CD4-positive, alpha-beta T cell treated with Interferon alpha-2 for 1 hour (primary cell): ENCODE measurements around the gene CCDC85A.

ENCODE experiments used
- DNase-seq, 2 donors: peaks; one replicate each; pipeline ENCODE4 v3.0.0-alpha.2; 2020 to 2022

The CCDC85A gene

DNA sequence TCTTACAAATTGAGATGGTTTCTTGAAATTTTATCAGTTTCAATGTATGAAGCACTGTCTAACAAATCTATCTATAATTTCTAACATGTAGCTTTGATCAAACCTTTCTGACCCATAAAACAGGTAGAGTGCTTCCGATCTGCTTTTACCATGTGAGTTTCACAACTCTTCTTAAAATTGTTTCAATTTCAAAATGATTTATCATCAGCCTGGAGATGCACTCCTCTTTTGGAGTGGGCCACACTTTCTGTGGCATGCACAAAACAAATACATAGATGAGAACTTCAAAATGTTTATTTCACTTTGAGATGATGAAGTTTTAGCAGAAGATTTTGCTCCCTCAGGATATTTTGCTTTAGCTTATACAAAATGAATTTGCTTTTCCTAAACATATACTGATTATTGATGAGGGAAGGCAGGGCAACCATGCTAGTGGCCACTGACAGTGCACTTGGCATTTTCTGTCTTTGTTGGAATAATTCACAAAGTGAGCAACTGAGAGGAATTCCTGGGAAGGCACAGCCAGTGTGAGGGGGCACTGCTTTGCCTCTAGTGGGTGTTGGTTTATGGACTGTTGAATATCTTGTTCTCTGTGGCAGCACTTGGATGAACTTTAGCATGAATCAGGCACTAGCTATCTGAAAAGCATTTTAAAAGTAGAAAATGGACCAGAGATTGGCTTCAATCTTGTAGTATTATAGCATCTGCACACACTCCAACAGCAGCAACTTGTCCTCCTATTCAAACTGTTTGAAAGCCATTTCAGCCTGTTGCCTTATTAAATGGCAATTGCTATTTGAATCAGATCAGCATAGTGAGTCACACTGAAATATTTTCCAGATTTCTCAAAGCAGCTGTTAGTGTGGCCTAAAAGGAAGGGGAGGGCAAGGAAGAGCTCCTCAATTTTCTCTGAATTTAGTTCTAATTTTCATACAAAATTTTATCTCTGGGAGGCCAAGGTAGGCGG lies 193.2 kb downstream of the CCDC85A start:
- DNase-seq, result no peak

DNA sequence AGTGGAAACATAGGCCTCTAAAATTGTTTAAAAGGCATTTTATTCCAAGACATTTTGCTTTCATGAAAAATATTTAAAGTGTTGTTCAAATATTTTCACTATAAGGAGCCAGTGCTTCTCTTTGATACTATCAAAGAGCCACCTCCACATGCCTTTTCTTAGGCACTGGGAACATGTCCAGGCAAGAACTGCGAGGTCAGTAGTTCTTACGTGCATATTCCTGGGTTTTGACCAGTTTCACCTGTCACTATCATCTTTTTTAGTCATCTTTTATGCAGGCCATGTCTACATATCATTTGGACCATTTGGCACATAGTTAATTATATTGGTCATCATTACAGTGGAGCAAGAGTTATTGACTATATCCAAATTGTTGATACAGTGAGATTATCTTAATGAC lies 195.3 kb downstream of the CCDC85A start:
- no peak for DNase-seq

DNA sequence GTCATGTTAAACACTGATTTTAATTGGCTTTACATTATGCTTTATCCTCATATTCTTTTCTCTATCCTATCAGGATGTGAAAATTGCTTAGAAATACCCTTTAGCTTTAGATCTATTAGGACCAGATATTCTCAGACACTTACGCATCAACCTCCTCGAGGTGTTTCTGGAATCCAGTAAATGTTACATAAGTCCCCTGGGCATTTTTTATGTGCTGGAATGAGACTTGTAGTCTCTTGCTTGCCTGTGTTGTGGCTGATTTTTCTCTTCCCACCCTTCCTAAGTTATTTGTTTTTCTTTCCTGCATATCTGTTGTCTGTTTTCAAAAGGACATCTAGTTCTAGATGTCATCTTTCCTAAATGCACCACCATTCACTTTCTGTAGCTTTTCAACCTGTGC lies 197.1 kb downstream of the CCDC85A start:
- no peak for DNase-seq

DNA sequence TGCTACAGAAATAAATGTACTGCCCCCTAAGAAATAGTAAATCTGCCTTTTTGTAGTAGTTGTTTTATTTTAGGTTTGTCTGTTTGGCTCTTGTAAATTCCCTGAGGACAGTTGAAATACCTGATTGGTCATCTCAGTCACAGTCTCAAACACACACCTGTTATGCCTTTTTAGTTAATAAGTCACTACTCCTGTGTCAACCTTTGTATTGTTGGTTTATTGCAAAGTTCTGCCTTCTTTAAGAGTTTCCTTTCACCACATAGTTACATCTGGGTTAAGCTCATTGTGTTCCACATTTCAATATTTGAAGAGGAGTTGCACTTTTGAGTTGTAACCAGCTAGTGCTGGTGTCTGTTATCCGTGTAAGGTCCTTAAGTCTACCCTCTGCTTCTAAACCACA lies 198.7 kb downstream of the CCDC85A start:
- no peak for DNase-seq

DNA sequence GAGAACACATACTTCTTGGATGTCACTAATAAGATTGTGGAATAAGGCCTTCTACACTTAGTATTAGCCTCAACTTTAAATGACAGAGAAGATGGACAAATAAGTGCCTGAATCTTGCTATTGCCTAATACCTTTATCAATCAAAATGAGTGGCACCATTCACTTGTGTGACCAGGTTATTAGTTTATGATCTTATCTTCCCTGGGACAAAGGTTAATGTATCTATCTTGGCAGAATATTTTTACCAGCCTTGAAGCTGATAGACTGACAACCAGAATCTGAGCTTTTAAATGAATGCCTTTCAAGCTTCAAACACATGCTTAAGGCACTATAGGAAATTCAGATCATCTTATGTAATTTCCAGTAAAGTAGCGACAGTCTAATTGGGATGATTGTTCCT lies 202.9 kb downstream of the CCDC85A start:
- DNase-seq, result no peak

DNA sequence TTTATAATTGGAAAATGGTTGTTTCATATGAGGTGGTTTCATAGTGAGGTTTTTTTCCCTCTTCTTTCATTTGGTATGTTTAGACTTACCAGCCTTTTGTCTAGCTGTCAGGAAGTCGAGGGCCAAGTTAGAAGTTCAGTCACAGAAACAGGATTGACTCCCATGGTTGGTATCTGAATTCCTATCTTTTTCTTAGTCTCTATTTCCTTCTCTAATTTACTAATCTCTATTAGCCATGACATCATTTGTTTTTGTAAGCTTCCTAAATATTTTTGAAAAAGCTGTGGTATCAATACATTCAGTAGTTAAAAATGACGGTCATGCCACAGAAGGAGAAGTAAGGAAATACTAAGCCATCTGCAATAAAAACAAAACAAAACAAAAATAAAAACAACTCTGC lies 206.9 kb downstream of the CCDC85A start:
- no peak for DNase-seq

DNA sequence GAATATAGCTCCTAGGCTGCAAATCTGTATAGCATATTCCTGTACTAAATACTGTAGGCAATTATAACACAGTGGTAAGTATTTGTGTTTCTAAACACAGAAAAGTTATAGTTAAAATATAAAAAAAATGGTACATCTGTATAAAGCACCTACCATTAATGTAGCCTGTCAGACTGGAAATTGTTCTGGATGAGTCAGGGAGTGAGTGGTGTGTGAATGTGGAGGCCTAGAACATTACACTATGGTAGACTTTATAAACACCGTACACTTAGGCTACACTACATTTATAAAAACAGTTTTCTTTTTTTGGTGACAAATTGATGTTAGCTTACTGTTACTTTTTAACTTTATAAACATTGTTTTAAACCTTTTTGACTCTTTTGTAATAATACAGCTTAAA lies 226.3 kb downstream of the CCDC85A start:
- no peak for DNase-seq

DNA sequence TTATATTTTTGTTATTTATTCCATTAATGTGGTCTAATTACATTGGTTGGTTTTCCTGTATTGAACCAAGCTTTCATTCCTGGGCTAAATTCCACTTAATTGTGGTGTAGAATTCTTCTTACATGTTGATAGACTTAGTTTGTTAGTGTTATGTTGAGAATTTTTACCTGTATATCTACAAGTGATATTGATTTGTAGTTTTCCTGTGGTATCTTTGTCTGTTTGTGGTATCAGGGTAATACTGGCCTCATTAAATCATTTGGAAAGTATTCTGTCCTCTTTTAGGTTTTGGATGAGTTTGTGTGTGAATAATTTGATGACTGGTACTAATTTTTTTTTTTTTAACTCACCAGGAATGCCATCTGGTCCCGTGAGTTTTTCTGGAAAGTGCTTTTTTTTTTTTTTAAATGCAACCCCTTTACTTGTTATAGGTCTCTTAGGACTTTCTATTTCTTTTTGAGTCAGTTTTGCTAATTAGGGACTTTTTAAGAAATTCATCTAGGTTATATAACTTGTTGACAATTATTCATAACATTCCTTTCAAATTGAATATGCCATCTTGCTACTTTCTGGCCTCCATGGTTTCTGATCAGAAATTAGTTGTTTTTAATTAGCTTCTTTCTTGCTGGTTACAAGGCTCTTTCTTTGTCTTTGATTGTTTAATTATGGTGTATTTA lies 232.8 kb downstream of the CCDC85A start:
- DNase-seq, result no peak
